Amniotic epithelial cell (primary cell): ENCODE data around the gene CNTN5.

ENCODE experiments used
- DNase-seq: peaks from one replicate; pipeline ENCODE4 v3.0.0-alpha.2; 2010; ENCODE audit warnings: low read depth

The CNTN5 gene

DNA sequence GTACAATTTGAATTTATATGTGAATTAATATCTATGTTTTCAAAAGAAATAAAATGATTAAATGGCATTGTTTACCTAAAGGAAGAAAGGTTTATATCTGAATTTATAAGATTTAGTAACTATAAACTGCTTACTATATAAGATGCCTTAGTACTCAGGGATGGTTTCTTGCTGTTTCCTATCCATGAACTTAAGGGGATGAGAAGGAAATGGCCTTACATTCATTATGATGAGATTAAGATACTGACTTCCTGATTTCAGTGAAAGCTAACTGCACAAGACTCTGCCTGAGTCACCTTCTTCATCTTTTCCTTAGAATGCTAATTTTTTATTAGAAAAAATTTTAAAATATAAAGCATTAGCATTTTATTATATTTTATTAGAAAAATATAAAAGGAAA lies 1060.1 kb downstream of the CNTN5 start:
- no peak for DNase-seq

DNA sequence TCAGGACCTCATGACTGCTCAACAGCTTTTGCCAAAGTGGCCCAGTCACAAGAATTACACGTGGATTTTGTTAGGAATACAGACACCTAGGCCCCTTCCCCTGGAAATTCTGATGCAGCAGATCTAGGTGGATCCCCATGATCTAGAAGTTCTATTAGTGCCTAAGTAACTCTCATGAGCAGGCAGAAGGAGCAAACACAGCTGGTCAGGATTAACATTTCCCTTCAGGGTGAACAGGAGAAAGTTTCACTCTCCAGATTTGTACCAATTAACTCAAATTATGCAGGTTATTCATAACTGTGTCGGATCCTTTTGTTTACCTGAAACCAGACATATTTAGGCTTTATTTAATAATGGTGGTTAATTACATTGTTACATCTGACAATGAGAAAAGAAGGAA lies 1072.9 kb downstream of the CNTN5 start:
- DNase-seq, result no peak

- no peak for DNase-seq
Observed at GRCh38 chr11:100094121-100094865, 1073.5 kb downstream of the CNTN5 start.

DNA sequence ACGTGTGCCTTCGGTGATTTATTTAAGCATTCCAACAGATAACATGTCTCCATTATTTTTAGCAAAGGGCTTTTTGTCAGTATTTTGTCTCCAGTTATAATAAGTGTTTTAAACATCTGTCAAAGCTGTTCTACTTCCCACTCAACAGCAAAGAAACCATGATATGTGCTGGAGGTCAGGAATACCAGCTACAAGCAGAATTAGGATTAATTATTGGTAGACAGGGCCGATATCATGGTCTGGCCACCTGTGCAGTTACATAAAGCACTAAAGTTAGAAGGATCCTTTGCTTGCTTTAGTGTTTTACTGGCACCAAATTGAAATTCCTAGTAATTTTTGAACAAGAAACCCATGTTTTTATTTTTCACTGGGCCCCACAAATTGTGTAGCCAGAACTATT lies 1075.1 kb downstream of the CNTN5 start:
- DNase-seq, result peak; percentile 36

- DNase-seq, result peak; percentile 88
Observed at GRCh38 chr11:100098560-100098959, 1077.8 kb downstream of the CNTN5 start.

DNA sequence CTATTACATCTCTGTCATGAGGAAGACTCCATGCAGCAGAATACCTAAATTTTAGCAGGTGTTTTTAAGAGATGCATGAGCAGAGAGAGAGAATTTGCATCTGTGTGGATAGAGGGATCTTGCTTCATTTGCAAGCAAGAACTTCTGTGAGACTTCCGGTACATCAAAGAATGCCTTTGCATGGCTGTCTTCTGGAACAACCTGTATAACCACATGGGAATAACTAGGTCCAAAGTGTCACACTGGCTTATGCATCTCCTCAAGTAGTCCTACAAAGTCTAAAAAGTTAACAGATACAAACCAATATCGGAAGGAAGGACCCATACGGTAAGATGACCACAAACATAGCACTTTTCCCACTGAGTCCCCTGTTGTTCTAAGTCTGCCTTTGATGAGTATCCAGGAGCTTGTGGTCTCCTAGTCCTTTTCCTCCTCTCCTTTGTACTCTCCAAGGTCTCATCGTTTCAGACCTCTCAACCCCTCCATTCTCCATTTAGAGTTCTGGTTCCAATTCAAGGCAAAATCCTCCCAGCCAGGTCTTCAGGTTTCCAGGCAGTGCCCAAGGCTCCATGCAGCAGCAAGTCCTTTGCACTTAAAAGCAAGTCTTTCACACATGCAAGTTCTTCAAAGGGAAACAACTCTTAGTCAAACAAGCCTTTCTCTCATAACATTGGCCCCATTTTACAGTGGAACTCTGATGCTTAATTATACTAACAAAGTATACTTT lies 1084.7 kb downstream of the CNTN5 start:
- no peak for DNase-seq

DNA sequence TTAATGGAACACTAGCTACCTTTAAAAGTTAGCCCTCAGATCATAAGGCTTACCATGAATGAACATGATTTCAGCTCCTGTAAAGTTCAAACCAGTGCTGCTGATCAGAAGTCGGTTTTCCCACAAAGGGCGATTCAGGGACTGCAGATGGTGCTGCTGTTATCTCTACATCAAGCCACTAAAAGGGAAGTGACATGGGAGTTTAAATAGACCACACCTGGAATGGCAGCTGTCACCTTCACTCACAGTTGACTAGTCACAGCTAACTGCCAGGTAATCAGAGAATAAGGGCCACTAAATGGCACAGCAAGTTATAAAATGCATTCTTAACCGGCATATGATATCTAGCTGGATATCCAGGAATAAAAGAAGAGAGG lies 1085.2 kb downstream of the CNTN5 start:
- DNase-seq, result no peak

GRCh38 chr11:100119176-100119575 lies 1098.4 kb downstream of the CNTN5 start:
- no peak for DNase-seq

GRCh38 chr11:100133114-100133513 lies 1112.4 kb downstream of the CNTN5 start:
- no peak for DNase-seq

GRCh38 chr11:100141201-100141600 lies 1120.5 kb downstream of the CNTN5 start:
- DNase-seq, result no peak

DNA sequence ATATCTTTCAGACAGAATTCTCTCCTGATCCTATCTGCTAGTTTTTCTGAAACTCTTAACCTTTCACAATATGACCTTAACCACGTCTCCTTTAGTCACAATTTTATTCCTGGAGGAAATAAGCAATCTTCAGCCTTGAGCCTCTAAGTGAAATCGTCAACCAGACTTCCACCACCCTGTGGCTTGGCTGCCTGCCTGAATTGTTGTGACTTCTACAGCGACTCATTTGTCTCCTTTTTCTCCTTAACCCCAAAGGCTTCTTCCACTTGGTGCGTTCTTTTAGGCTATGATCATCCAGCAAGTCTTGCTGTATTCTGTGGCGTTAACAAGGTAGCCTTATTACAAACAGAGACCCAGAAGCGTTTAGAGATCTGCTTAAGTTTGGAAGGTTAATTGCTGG lies 1131.2 kb downstream of the CNTN5 start:
- DNase-seq, result peak; percentile 51

DNA sequence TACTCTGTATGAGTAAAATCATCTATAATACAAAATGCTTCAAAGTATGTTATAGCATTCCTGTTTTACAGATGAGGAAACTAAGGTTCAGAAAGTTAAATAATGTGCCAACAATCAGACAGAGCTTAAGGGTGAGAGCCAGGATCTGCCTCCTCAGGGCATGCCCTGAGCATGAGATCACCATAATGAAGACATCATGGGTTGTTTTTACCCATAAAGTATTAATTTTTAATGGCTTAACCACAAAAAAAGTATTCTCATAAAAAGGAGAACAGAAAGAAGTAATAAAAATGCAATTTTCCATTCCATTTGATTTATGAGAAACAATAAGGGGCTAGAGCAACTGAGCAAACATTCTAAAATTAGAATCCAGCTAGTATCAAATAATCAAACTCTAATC lies 1132.0 kb downstream of the CNTN5 start:
- DNase-seq, result peak; percentile 53

GRCh38 chr11:100163471-100163870 lies 1142.7 kb downstream of the CNTN5 start:
- no peak for DNase-seq

DNA sequence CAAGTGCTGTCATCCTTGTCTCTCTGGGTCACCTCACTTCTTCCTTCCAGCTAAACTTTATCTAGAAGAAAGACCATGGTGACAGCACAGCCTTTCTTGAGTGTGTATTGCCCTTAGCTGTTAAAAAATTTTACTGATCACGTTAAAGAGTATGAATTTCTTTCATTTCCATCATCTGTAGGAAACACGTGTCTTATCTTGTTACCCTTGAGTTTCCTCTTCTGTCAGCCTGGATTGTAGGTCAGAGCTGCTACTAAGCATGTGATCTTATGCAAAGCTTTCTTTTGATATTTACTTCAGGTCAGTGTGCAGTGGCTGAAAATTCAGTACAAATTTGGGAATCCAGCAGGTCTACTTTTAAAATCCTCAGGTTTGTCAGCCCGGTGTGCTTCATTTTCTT lies 1154.1 kb downstream of the CNTN5 start:
- no peak for DNase-seq

DNA sequence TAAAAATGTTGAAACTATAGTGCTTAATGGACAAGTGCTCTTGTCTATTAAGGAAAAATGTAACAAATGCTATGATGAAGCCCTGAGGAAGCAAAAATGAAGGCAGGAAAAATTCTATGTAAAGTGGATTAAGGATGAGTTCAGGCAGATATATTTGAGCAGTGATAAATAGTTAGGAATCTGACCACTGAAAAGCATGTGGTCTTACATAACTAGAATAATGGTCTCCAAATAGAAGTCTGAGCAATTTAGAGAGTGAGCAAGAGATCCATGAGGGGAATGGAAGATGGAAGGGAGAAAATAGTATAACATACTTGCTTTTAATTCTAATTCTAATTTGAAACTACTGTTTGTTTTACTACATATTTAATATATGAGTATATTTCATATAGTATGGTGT lies 1155.7 kb downstream of the CNTN5 start:
- DNase-seq, result no peak

DNA sequence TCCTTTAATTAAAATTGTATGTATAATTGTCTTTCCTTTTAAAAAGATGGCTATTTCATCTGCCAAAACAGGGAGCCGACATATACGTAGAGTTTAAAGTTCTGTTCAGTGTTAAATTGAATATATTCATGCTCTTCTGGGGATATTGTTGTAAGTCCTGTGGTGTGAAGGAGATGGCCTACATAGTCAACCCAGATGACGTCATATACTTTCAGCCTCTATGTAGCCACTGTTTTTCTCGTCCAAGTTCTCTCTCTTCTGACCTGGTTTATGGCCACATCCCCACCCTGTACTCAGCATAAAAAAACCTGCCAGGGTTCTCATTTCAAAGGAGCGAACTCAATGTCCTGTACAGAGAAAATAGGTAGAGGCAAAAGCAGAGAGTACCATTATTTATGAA lies 1156.9 kb downstream of the CNTN5 start:
- DNase-seq, result no peak

DNA sequence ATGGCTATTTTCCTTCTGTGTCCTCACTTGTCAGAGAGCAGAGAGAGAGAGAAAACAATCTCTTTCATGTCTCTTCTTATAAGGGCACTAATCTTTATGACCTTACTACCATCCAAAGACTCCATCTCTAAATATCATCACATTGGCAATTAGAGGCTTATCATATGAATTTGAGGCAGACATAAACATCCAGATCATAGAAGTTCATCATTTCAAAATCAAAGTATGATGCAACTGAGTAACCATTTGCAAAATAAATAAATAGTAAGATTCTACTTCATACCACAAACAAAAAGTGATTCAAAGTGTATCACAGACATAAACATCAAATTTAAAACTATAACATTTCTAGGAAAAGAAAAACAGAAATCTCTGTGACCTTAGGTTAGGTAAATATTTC lies 1161.6 kb downstream of the CNTN5 start:
- peak; percentile 4 for DNase-seq

DNA sequence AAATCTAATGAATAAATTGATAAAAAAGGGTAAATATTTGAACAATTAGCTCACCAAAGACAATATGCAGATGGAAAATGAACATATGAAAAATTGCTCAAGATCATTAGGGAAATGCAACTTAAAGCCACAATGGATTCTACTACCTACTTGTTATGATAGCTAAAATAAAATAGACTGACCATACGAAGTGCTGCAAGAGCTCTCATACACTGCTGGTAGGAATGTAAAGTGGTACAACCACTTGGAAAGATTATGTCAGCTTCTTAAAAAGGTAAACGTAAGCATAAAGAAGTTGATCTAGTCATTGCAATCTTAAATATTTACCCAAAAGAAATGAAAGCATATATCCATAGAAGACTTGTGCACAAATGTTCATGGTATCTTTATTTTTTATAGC lies 1162.2 kb downstream of the CNTN5 start:
- no peak for DNase-seq

- DNase-seq, result no peak
Observed at GRCh38 chr11:100185588-100185987, 1164.8 kb downstream of the CNTN5 start.

DNA sequence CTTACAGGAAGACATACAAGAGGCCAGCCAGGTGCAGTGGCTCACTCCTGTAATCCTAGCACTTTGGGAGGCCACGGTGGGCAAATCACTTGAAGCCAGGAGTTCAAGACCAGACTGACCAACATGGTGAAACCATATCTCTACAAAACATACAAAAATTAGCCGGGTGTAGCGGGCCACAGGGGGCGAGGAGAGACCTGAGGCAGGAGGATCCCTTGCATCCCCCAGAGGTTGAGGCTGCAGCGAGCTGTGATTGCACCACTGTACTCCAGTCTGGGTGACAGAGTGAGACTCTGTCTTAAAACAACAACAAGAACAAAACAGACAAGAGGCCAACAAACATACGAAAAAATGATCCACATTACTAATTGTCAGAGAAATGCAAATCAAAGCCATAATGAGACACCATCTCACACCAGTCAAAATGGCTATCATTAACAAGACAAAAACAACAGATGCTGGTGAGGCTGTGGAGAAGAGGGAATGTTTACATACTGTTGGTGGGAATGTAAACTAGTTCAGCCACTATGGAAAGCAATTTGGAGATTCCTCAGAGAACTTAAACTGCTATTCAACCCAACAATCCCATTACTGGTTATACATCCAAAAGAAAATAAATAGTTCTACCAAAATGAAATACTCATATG lies 1167.5 kb downstream of the CNTN5 start:
- no peak for DNase-seq

- DNase-seq, result no peak
Observed at GRCh38 chr11:100190395-100190794, 1169.6 kb downstream of the CNTN5 start.

GRCh38 chr11:100192181-100192580 lies 1171.4 kb downstream of the CNTN5 start:
- DNase-seq, result no peak

DNA sequence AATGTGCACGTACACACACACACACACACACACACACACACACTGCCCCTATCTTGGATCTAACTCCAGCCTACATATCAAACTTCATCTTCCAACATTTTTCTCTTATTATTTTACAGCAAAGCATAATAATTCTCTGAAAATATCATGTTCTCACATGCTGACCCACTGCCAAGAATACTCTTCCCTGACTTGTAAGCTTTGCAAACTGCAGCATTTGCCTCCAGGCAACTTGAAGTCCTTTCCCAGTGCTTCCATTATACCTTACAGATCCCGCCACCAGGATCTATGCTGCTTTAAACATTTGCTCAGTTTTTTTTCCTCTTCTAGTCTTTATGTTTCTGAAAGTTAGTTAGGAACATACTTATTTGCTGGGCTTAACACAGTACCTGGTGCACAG lies 1183.0 kb downstream of the CNTN5 start:
- no peak for DNase-seq
